ENCODE measurements around the gene AZU1.

- TF ChIP-seq CTCF (conservative IDR thresholded peaks at IDR 0.05; ENCODE audit: low read depth, low read length) = no peak
- TF ChIP-seq EZH2 (IDR thresholded peaks at IDR 0.05; ENCODE audit: low read length, unreplicated experiment) = no peak
- TF ChIP-seq EZH2phosphoT487 (IDR thresholded peaks at IDR 0.05; ENCODE audit: borderline replicate concordance, low read length) = no peak
These were observed 4.1 kb downstream of the AZU1 start for GRCh38 chr19:831407-832369.
